GM12892 (cell line): ENCODE measurements around the gene GATB.

Experiments used
- POLR2AphosphoS5 ChIP-seq: IDR thresholded peaks from 2 replicates; pipeline ENCODE4 v1.6.1; 2011; ENCODE audit warnings: low read depth, low read length, control low read depth
- TAF1 ChIP-seq: IDR thresholded peaks from 2 replicates; pipeline ENCODE4 v1.6.1; 2011; ENCODE audit warnings: low read depth, mild to moderate bottlenecking, control low read depth, low read length, borderline replicate concordance

DNA sequence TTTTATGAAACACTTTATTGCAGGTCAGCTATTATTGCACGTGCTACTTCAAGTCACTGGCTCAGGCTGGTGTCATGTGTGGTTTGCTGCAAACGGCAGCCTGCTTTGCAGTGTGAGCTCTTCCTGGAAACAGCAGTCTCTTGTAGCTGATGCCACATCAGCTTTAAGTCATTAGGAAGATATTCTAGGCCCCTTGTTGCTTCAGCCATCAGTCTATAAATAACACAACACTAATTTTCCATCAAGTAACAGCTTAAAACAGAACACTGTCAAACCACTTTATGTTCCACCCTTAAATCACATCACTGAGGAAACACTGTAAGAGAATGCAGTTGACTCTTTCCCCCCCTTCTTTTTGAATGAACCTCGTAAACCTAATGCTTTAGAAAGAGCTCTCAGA lies 93.8 kb downstream of the GATB start:
- TF ChIP-seq POLR2AphosphoS5: no peak
- no peak for TF ChIP-seq TAF1
